AG04449 (cell line): ENCODE measurements around the gene HECTD4.

Experiments
- CTCF ChIA-PET: fragments of 350-600 bp; formaldehyde crosslinking; extraction: SDS; loops from one replicate; lab custom pipeline; 2021; ENCODE audit warnings: antibody characterized with exemption; lab: Yijun Ruan, JAX
- POLR2A ChIA-PET: fragments of 400-600, 350-600 bp; formaldehyde crosslinking; extraction: SDS; loops from one replicate; lab custom pipeline; 2020; ENCODE audit warnings: antibody characterized with exemption, inconsistent platforms; lab: Yijun Ruan, JAX
- DNase-seq: peaks from one replicate; pipeline ENCODE4 v3.0.0-alpha.2; 2010; ENCODE audit warnings: low read depth, low spot score
- H3K4me3 ChIP-seq: 2 replicates; pipeline ENCODE4 v1.5.1; 2011; ENCODE audit warnings: low read depth, mild to moderate bottlenecking, control low read depth, low read length
- CTCF ChIP-seq: IDR thresholded peaks from one replicate; pipeline ENCODE4 v1.5.1; 2011; ENCODE audit warnings: mild to moderate bottlenecking, moderate library complexity, low read length, control low read depth, inconsistent platforms; ENCODE audit not compliant: insufficient read depth; ENCODE audit errors: missing control alignments

Gene HECTD4, protein sequence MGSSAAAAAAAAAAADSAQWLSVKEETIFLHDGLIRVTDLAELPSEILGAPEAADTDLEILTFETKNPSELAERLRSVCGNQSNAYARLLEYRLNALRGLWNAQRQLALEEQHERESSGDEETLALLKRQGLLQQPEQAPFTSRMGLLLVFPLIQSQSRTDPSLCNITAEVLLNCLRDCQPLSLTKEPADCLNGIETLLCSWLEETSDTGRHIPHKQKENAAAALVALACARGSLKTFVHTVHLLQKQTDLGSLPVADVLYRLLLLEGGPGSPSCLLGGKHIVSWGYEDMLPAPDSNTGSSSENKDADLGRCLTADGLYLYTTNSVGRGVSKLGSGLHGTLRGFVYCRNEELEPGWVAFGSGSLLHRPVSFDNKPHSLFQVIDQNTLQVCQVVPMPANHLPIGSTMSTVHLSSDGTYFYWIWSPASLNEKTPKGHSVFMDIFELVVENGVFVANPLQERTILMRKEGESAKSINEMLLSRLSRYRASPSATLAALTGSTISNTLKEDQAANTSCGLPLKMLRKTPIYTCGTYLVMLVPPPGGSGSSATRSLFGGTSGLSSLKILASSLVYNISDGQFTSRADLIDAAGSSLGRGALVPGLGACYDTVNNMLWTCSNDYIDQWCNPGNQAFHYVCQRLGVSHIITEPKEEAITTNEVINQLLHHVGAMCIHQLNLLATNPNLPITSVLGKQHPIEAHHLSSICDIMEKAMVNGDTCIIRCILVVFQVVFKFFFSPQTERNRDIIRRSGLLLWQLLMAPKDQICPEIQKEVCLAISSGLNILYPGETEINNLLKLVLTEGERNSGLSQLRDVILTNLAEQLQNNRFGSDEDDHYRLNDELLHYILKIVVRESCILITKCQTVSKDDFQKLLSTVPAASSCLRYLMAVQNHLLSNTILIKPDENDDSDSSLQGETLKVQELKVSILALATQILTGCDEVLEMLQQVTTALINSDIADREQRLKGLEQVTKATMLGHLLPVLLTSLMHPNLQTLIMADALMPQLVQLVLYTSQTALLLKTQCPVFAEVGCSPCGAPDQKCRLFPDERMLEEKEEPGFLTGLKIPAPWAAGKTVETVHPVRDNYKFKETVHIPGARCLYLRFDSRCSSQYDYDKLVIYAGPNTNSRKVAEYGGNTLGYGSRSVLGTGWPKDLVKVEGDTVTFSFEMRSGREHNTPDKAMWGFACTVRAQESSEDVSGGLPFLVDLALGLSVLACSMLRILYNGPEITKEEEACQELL (N-terminal part only)

DNA sequence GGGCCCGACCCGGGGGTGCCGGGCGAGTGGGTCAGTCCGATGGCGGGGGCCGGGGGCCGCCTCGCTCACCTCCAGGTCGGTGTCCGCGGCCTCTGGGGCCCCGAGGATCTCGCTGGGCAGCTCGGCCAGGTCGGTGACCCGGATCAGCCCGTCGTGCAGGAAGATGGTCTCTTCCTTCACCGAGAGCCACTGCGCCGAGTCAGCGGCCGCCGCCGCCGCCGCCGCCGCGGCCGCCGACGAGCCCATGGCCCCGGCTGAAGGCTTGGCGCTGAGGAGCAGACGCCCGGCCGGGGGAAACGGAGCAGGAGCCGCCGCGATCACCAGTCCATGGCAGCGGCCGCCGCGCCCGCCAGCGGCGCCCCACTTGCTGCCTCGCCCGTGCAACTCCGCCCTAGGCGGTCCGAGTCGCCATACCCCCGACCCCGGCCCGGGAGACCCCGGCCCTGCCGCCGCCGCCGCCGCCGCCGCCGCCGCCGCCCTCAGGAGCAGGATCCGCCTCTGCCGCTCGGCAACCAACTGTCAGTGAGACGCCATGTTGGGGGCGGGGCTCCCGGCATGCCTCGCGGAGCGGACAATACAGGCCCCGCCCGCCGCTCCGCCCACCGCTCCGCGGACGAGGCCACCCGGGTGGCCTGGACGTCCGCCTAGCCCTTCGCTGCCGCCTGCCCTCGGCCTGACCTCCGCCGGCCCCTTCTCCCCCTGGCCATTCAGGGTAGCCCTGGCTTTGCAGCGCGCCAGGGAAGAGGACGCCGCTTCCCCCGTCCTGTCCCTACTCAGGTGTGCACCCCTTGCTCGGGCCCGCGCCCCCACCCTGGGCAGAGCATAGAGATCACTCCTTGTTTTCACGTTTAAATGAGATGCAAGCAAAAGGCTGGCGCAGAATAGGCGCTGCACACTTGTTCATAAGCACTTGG lies at the start of gene HECTD4:
Gene HECTD4, minus strand, starts transcription at position 549 of the 914 bp plus-strand sequence. Its CDS starts 303 bp downstream, at position 246.
- ChIA-PET POLR2A (no interaction called here), CTCF (interaction anchor here (1.2 to 7.6 kb wide), 2 partner anchors 146 to 186 kb away, joined by 3 to 207 read pairs; no protein-coding TSS in a partner anchor)

DNA sequence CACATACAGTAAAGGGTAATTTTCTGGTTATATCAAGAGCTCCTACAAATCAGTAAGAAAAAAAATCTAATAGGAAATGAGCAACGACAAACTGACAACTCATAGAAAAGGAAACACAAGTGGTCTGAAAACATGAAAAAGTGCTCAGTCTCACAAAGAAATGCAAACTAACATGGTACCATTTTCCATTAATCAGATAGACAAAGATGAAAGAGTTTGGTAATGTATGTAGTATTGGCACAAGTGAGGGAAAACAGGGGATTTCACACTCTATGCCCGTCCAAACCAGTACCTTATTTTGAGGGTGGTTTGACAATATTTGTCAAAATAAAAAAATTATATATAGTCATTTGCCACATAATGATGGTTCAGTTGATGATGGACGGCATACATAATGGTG lies 49.7 kb upstream of the HECTD4 start:
- H3K4me3 ChIP-seq: no peak overlapping the region
- DNase-seq: no peak
- ChIA-PET POLR2A (no interaction called here), CTCF (no interaction called here)
- TF ChIP-seq CTCF: no peak

More for the DNA sequence above, at the start of gene HECTD4:
- TF ChIP-seq CTCF: no peak
- peak within 1 kb of the TSS; percentile 72 for H3K4me3 ChIP-seq
- no peak for DNase-seq

DNA sequence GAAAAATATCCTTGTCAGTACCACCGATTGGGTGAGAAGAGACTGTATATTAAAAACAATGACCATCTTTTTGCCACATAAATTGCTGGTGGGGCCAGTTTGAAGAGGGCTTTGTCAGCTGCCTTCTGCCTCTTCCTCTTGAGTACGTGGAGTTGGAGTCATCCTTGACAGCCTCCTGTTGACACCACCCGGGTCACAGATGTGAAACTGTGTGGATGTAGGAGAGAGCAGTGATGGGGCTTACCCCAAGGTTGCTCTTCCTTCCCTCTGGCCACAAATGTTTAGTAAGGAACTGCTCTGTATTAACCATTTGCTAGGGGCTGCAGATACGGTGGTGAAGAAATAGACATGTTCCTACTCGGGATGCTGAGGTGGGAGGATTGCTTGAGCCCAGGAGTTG lies 48.7 kb upstream of the HECTD4 start:
- DNase-seq: no peak
- POLR2A ChIA-PET: no interaction called here
- no peak for TF ChIP-seq CTCF
- CTCF ChIA-PET: no interaction called here
- no peak overlapping the region for H3K4me3 ChIP-seq

DNA sequence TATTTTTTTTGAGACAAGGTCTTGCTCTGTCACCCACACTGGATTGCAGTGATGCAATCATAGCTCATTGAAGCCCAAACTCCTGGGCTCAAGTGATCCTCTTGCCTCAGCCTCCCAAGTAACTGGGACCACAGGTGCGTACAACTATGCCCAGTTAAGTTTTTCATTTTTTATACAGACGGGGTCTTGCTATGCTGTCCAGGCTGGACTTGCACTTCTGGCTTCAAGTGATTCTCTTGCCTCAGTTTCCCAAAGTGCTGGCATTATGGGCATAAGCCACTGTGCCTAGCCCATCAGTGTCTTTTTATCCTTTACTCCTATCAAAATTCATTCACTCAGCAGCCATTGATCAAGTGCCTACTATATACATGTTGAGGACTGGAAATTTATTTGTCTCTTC lies 45.5 kb upstream of the HECTD4 start:
- no peak for DNase-seq
- no peak overlapping the region for H3K4me3 ChIP-seq
- CTCF ChIA-PET: no interaction called here
- POLR2A ChIA-PET: interaction anchor here (0.7 kb wide), 1 partner anchor 209 kb away, joined by 3 read pairs; no protein-coding TSS in a partner anchor
- TF ChIP-seq CTCF: no peak

DNA sequence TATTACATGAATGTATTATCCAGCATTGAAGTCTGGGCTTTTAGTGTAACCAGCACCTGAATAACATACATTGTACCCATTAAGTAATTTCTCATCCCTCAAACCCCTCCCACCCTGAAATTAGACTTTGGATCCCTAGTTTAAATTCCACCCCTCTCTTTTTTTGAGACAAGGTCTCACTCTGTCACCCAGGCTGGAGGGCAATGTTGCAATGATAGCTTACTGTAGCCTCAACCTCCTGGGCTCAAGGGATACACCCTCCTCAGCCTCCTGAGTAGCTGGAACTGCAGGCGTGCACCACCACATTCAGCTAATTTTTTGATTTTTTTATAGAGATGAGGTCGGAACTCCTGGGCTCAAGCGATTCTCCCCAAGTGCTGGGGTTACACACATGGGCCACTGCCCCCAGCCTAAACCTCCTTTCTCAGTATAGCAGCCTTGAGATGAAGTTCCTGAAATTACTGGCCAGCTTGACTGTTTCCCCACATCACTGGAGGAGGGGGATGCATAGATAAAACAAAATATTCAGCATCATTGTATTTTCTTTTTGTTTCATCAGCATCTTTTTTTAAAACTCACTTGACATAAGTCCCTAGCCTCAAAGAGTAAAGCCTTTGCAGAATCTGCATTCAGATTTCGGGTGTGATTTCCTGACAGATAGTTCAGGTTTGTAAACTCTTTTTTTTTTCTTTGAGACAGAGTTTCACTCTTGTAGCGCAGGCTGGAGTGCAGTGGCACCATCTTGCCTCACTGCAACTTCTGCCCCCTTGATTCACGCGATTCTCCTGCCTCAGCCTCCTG lies 43.6 kb upstream of the HECTD4 start:
- TF ChIP-seq CTCF: no peak
- CTCF ChIA-PET: no interaction called here
- POLR2A ChIA-PET: no interaction called here
- H3K4me3 ChIP-seq: no peak overlapping the region
- DNase-seq: no peak
